Right lobe of liver (tissue), 4 donors: ENCODE results near the gene SP140.

ENCODE experiments used
- POLR2A ChIP-seq: fragments of 450-650 bp; IDR thresholded peaks from one replicate; pipeline ENCODE4 v1.6.1; 2017; ENCODE audit warnings: antibody characterized with exemption, mild to moderate bottlenecking
- TF ChIP-seq, protein P1 (sequence below), 4 donors: fragments of 200-600 bp in 3 of 4; fragments of 450-650 bp in 1 of 4; IDR thresholded peaks; one replicate each; pipeline versions ENCODE4 v1.5.1 to v1.8.0; 2016 to 2022; ENCODE audit warnings: antibody characterized with exemption in 4 of 4, mild to moderate bottlenecking in 2 of 4
- donor health status: DM: no; HTN: no; CAD: no.
- donor health status: DM: no; HTN: no; CAD: no.
- donor health status: DM: no; HTN: yes; CAD: no.

DNA sequence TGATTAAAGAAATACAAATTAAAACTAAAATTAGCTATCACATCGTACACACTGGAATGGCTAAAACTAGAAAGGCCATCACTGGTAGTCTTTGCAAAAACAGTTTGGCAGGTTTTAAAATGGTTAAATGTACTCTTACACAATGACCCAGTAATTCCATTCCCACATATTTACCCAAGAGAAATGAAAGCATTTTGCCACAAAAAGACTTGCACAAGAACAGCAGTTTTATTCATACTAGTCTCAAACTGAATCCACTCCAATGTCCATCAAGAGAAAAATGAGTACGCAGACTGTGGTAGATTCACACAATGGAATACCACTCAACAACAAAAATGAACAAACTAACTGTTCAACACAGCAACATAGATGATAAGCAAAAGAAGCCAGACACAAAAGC lies 130.5 kb downstream of the SP140 start:
- no peak for TF ChIP-seq POLR2A
- TF ChIP-seq, protein P1, sequence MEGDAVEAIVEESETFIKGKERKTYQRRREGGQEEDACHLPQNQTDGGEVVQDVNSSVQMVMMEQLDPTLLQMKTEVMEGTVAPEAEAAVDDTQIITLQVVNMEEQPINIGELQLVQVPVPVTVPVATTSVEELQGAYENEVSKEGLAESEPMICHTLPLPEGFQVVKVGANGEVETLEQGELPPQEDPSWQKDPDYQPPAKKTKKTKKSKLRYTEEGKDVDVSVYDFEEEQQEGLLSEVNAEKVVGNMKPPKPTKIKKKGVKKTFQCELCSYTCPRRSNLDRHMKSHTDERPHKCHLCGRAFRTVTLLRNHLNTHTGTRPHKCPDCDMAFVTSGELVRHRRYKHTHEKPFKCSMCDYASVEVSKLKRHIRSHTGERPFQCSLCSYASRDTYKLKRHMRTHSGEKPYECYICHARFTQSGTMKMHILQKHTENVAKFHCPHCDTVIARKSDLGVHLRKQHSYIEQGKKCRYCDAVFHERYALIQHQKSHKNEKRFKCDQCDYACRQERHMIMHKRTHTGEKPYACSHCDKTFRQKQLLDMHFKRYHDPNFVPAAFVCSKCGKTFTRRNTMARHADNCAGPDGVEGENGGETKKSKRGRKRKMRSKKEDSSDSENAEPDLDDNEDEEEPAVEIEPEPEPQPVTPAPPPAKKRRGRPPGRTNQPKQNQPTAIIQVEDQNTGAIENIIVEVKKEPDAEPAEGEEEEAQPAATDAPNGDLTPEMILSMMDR (IDR thresholded peaks at IDR 0.05), result no peak
